Lung (tissue), 12 donors: ENCODE results near the gene MYRFL. TPM values are rescaled to one million over a fixed set of nuclear protein-coding genes. Genes with fewer than 3 reads are reported as not detected.
A peak's percentile ranks its signal among the peaks of the same experiment; 100 is the strongest.

Experiments
- ATAC-seq: fragments of 200-7000 bp; cut with Tn5 transposase; one replicate; pipeline ENCODE4 v1.9.1; 2020; ENCODE audit warnings: moderate number of reproducible peaks; ENCODE audit not compliant: insufficient read depth, low FRiP score
- DNase-seq, 3 donors: peaks; one replicate each; pipeline ENCODE4 v3.0.0-alpha.2; 2013 to 2017
- H3K27ac ChIP-seq, 2 donors: one replicate each; pipeline ENCODE4 v1.5.1; 2013; ENCODE audit warnings: mild to moderate bottlenecking in 2 of 2, moderate library complexity in 2 of 2, control low read depth in 1 of 2, inconsistent platforms in 1 of 2, low read depth in 1 of 2, low read length in 1 of 2
- H3K27me3 ChIP-seq, 3 donors: one replicate each; pipeline ENCODE4 v1.5.1; 2013; ENCODE audit warnings: low read length in 2 of 3; ENCODE audit not compliant: control insufficient read depth in 3 of 3, insufficient read depth in 3 of 3
- H3K36me3 ChIP-seq, 4 donors: one replicate each; pipeline ENCODE4 v1.5.1; 2013; ENCODE audit warnings: low read length in 4 of 4, mild to moderate bottlenecking in 1 of 4, moderate library complexity in 1 of 4; ENCODE audit not compliant: control insufficient read depth in 4 of 4, insufficient read depth in 4 of 4
- H3K4me1 ChIP-seq, 5 donors: one replicate each; pipeline ENCODE4 v1.5.1; 2013; ENCODE audit warnings: low read length in 5 of 5, mild to moderate bottlenecking in 2 of 5, moderate library complexity in 1 of 5; ENCODE audit not compliant: control insufficient read depth in 5 of 5, insufficient read depth in 5 of 5
- H3K4me3 ChIP-seq: one replicate; pipeline ENCODE4 v1.5.1; 2013; ENCODE audit warnings: mild to moderate bottlenecking, control low read depth, moderate library complexity
- H3K9ac ChIP-seq, 2 donors: one replicate each; pipeline ENCODE4 v1.5.1; 2013; ENCODE audit warnings: low read length in 2 of 2, control low read depth in 1 of 2; ENCODE audit not compliant: insufficient read depth in 1 of 2
- H3K9me3 ChIP-seq, 4 donors: one replicate each; pipeline ENCODE4 v1.5.1; 2013; ENCODE audit warnings: low read length in 3 of 4, mild to moderate bottlenecking in 1 of 4, moderate library complexity in 1 of 4; ENCODE audit not compliant: control insufficient read depth in 4 of 4, insufficient read depth in 3 of 4
- WGBS, 2 donors: extraction: QIAGEN DNeasy Blood & Tissue Kit; methylation state at CpG; one replicate each; pipeline ENCODE4 v1.1.7; 2013; 5-methylcytosine and 5-hydroxymethylcytosine counted together
- polyA plus RNA-seq, 2 donors: library from polyadenylated mRNA; stranded (reverse); fragments of 200-250 nt; gene quantifications; one replicate each; pipeline ENCODE4 v1.2.1, GENCODE V29; 2013
- total RNA-seq, 2 donors: library from RNA; depleted of rRNA in 1 of 2; stranded (reverse); fragments of >200 nt in 1 of 2; gene quantifications; one replicate each; pipeline ENCODE4 v1.2.1, GENCODE V29; 2014 to 2021
- TF ChIP-seq, protein P1 (sequence below): IDR thresholded peaks from 2 replicates; pipeline ENCODE4 v1.5.1; 2012; ENCODE audit warnings: mild to moderate bottlenecking; ENCODE audit errors: control extremely low read depth, extremely low read depth
- donor health status: control.
- donor health status: control.
- donor health status: Bipolar disorder and iron deficiency.
- donor health status: healthy.
- donor health status: DM: yes; HTN: yes; CAD: no.

The MYRFL gene
- total and polyA plus RNA-seq, 4 donors, result 0.03 to 1.9 (median 0.15) TPM

DNA sequence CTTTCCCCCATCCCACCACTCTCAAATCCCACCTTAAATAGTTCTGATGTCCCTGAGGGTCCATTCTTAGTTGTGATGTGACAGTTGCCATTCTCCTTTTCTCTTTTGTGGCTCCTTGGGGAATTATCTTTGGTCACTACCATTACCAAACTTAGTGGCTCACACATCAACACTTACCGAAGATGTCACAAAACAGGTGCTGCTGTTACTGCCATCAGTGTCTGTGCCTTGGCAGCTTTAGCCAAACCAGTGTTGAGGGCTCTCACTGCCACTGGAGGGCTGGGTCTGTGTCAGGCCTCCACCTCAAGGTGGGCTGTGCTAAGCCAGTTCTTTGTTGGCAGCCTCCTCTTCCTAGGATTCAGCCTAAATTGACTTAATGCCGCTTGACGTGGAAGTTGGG, 144.0 kb downstream of the MYRFL start:
- peaks cover 0 to 3% (median 0%) of the 10 kb centered on the region in 4 donors for H3K9me3 ChIP-seq
- TF ChIP-seq, protein P1, sequence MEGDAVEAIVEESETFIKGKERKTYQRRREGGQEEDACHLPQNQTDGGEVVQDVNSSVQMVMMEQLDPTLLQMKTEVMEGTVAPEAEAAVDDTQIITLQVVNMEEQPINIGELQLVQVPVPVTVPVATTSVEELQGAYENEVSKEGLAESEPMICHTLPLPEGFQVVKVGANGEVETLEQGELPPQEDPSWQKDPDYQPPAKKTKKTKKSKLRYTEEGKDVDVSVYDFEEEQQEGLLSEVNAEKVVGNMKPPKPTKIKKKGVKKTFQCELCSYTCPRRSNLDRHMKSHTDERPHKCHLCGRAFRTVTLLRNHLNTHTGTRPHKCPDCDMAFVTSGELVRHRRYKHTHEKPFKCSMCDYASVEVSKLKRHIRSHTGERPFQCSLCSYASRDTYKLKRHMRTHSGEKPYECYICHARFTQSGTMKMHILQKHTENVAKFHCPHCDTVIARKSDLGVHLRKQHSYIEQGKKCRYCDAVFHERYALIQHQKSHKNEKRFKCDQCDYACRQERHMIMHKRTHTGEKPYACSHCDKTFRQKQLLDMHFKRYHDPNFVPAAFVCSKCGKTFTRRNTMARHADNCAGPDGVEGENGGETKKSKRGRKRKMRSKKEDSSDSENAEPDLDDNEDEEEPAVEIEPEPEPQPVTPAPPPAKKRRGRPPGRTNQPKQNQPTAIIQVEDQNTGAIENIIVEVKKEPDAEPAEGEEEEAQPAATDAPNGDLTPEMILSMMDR, result no peak
- H3K4me1 ChIP-seq, result no peaks in the 10 kb centered on the region
- H3K27ac ChIP-seq, result no peak overlapping the region
- H3K9ac ChIP-seq, result no peak overlapping the region
- H3K4me3 ChIP-seq, result no peak overlapping the region
- no peaks in the 10 kb centered on the region for H3K27me3 ChIP-seq
- no peaks in the 10 kb centered on the region for H3K36me3 ChIP-seq
- WGBS, 2 donors, result 90 to 91% methylated on average over 3 of the region's 3 CpGs
- DNase-seq, result no peak
- no peak for ATAC-seq

DNA sequence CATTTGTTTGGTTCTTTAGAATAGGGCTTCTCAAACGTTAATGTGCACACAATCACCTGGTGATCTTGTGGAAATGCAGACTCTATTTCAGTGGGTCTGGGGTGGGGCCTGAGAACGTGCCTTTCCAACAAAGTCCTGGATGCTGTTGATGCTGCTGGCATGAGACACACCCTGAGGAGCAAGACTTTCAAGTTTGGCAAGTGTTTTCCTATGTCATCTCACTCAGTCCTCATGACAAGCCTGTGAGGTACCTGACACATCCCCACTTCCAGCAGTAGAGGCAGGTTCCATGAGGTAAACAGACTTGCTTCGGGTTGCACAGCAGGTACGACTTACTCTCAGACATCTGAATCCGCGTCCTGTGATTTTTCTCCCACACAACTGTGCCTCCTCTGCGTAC, 147.1 kb downstream of the MYRFL start:
- H3K9ac ChIP-seq, result no peak overlapping the region
- H3K4me1 ChIP-seq, result peaks cover 0 to 2% (median 0%) of the 10 kb centered on the region in 5 donors
- H3K27ac ChIP-seq, result no peak overlapping the region
- WGBS, 2 donors, result 83 to 88% methylated on average over 7 of the region's 7 CpGs
- no peaks in the 10 kb centered on the region for H3K36me3 ChIP-seq
- no peaks in the 10 kb centered on the region for H3K27me3 ChIP-seq
- no peak overlapping the region for H3K4me3 ChIP-seq
- no peak for ATAC-seq
- H3K9me3 ChIP-seq, result peaks cover 0 to 3% (median 0%) of the 10 kb centered on the region in 4 donors
- no peak for DNase-seq
- TF ChIP-seq, protein P1, result no peak

DNA sequence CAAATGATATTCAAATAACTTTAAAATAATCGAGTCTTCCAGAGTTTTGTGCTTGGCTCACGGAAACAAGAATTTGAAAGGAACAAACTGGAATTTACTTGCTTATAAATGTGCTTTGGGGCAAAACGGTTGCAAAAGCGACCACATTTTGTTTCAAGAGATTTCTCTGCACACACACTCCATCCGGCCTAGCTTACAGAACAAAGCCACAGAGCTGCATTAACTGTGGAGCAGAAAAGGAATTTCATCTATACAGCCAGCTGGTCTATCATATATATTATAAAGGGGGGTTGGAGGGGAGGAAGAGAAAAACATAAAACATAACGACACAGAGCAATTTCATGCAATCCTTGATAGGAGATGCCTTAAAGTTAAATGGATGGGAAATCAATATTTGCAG, 153.0 kb downstream of the MYRFL start:
- H3K4me1 ChIP-seq, result peaks cover 0 to 11% (median 2%) of the 10 kb centered on the region in 5 donors
- ATAC-seq (no peak), DNase-seq (peak in 2 of 3 donors; percentile 70 to 81)
- H3K9me3 ChIP-seq, result peaks cover 0 to 3% (median 0%) of the 10 kb centered on the region in 4 donors
- no peak overlapping the region for H3K27ac ChIP-seq
- H3K9ac ChIP-seq, result no peak overlapping the region
- TF ChIP-seq, protein P1, result no peak
- no peak overlapping the region for H3K4me3 ChIP-seq
- 63 to 72% methylated on average over 6 of the region's 6 CpGs for WGBS, 2 donors
- no peaks in the 10 kb centered on the region for H3K36me3 ChIP-seq
- H3K27me3 ChIP-seq, result no peaks in the 10 kb centered on the region

DNA sequence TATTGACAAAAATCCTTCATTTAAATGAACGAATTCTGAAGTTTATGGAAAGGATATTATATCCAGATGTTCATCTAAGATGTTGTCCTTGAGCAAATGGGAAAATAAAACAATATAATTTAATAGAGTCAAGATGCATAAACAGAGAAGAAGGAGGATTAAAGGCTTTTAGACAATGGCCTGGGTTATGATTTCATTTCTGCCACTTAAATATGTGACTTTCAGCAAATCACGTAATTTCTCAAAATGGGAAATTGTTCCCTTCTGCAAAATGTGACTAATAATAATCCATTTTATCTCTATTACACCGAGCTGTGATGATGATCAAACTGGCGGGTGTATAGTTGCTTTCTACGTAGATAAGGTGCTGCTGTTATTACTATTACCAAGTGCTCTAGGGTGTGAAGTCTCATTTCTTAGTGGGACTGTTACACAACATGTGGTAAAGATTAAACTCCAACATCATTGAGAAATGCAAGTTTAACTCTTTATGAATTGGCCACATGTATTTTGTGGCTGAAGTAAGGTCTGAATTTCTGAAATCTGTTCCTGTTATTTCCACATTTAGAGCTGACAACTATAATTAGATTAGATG, 157.0 kb downstream of the MYRFL start:
- Histone ChIP-seq H3K27me3 (no peaks in the 10 kb centered on the region), H3K9me3 (peaks cover 0 to 3% (median 0%) of the 10 kb centered on the region in 4 donors), H3K27ac (no peak overlapping the region), H3K4me3 (no peak overlapping the region), H3K9ac (no peak overlapping the region), H3K4me1 (peaks cover 0 to 12% (median 0%) of the 10 kb centered on the region in 5 donors), H3K36me3 (no peaks in the 10 kb centered on the region)
- no peak for DNase-seq
- 65 to 67% methylated on average over 5 of the region's 5 CpGs for WGBS, 2 donors
- ATAC-seq, result no peak
- TF ChIP-seq, protein P1, result no peak
